Transverse colon (tissue), 4 donors: Measurements from ENCODE around the gene EYA3. TPM values are rescaled to one million over a fixed set of nuclear protein-coding genes. Genes with fewer than 3 reads are reported as not detected.

ENCODE experiments used
- DNase-seq: peaks from one replicate; pipeline ENCODE4 v3.0.0-alpha.2; 2019
- H3K27ac ChIP-seq, 4 donors: fragments of 200-600 bp; sonication (generic); 2 replicates each; pipeline ENCODE4 v1.5.1; 2016 to 2018; ENCODE audit warnings: inconsistent platforms in 4 of 4
- H3K27me3 ChIP-seq: fragments of 200-600 bp; sonication (generic); 2 replicates; pipeline ENCODE4 v1.5.1; 2017; ENCODE audit warnings: inconsistent platforms
- H3K36me3 ChIP-seq, 4 donors: fragments of 200-600 bp; sonication (generic); 2 replicates each; pipeline ENCODE4 v1.5.1; 2017 to 2019; ENCODE audit warnings: inconsistent platforms in 4 of 4
- H3K4me1 ChIP-seq, 4 donors: fragments of 200-600 bp; sonication (generic); 2 replicates each; pipeline ENCODE4 v1.5.1; 2017 to 2020; ENCODE audit warnings: inconsistent platforms in 4 of 4
- H3K4me3 ChIP-seq, 4 donors: fragments of 200-600 bp; sonication (generic); 1 replicate in 1 of 4; 2 replicates in 3 of 4; pipeline versions ENCODE4 v1.5.1 to v1.6.1; 2017 to 2019; ENCODE audit warnings: inconsistent platforms in 4 of 4
- H3K9me3 ChIP-seq, 2 donors: fragments of 200-600 bp; sonication (generic); 2 replicates each; pipeline ENCODE4 v1.5.1; 2017 to 2019; ENCODE audit warnings: inconsistent platforms in 2 of 2
- CTCF ChIP-seq, 5 experiments: fragments of 200-600 bp in 3 of 5; fragments of 450-650 bp in 2 of 5; sonication (generic) in 3 of 5; IDR thresholded peaks; 1 replicate in 2 of 5; 2 replicates in 3 of 5; pipeline ENCODE4 v1.5.1; 2016 to 2017; ENCODE audit warnings: antibody characterized with exemption in 5 of 5, inconsistent platforms in 3 of 5, mild to moderate bottlenecking in 2 of 5, moderate library complexity in 1 of 5
- EP300 ChIP-seq: sonication (generic); formaldehyde crosslinking; IDR thresholded peaks from one replicate; pipeline ENCODE4 v1.6.1; 2017; ENCODE audit warnings: antibody characterized with exemption, low read depth
- POLR2A ChIP-seq: fragments of 450-650 bp; IDR thresholded peaks from one replicate; pipeline ENCODE4 v1.6.1; 2016; ENCODE audit warnings: antibody characterized with exemption, mild to moderate bottlenecking, moderate library complexity
- POLR2AphosphoS5 ChIP-seq, 3 donors: sonication (generic); formaldehyde crosslinking; IDR thresholded peaks; one replicate each; pipeline ENCODE4 v1.6.1; 2016; ENCODE audit warnings: antibody characterized with exemption in 3 of 3
- WGBS, 2 donors: methylation state at CpG; one replicate each; pipeline ENCODE4 v1.1.5; 2018; ENCODE audit warnings: low coverage in 1 of 2; 5-methylcytosine and 5-hydroxymethylcytosine counted together
- in situ Hi-C, 4 donors: fragments of 200-750 bp; cut with MboI; loops; one replicate each; pipeline versions ENCODE4 v1.15.0 to v1.15.1; 2017; ENCODE audit warnings: low sequenced_read_pairs in 3 of 4, low pct_ligation_motif_present in 1 of 4, low pct_unique_long_range_greater_than_20kb in 1 of 4
- intact Hi-C: fragments of 100-400 bp; cut with DNase I; formaldehyde crosslinking; loops from one replicate; pipeline ENCODE4 v1.15.1; 2023; ENCODE audit warnings: low total_unique reads
- total RNA-seq, 4 donors: library from RNA; depleted of rRNA; stranded (reverse); fragments of >200 nt; gene quantifications; one replicate each; pipeline ENCODE4 v1.1.0, GENCODE V29; 2016

EYA3 gene
- total RNA-seq, 4 donors from 2014 or later: 14.6 to 50.2 (median 18.5) TPM

GRCh38 chr1:27949027-27949426, 139.4 kb downstream of the EYA3 start:
- H3K9me3 ChIP-seq: no peaks in the 10 kb centered on the region
- 92% methylated on average over 8 of the region's 8 CpGs; no CpG with 5 or more reads in 1 of the 2 donors for WGBS, 2 donors
- no peak for DNase-seq

DNA sequence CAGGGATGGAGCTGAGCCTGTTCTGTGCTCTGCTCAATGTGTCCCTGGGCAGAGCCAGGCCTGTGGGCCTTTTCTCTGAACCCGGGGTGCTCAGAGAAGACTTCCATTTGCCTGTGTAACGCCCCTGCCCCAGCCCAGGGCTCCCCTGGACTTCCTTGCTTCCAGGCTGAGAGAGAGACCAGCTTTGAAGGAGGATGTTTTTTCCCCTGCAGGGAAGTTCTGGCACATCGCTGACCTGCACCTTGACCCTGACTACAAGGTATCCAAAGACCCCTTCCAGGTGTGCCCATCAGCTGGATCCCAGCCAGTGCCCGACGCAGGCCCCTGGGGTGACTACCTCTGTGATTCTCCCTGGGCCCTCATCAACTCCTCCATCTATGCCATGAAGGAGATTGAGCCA, 143.4 kb downstream of the EYA3 start:
- no peak for TF ChIP-seq POLR2AphosphoS5 (IDR thresholded peaks at IDR 0.05)
- no peak for TF ChIP-seq CTCF (IDR thresholded peaks at IDR 0.05)
- TF ChIP-seq EP300: no peak
- no peak for TF ChIP-seq POLR2A
- 88% methylated on average over 5 of the region's 5 CpGs; no CpG with 5 or more reads in 1 of the 2 donors for WGBS, 2 donors
- Histone ChIP-seq H3K27me3 (no peaks in the 10 kb centered on the region), H3K36me3 (no peaks in the 10 kb centered on the region), H3K4me1 (no peaks in the 10 kb centered on the region), H3K27ac (no peak overlapping the region), H3K4me3 (no peak overlapping the region), H3K9me3 (no peaks in the 10 kb centered on the region)
- intact Hi-C loops: no loop called here
- no peak for DNase-seq
- in situ Hi-C loops: no loop called here

More at GRCh38 chr1:27949027-27949426, 139.4 kb downstream of the EYA3 start:
- no peak for TF ChIP-seq POLR2A
- no peak for TF ChIP-seq CTCF (IDR thresholded peaks at IDR 0.05)
- TF ChIP-seq EP300: no peak
- TF ChIP-seq POLR2AphosphoS5 (IDR thresholded peaks at IDR 0.05): no peak
- in situ Hi-C loops: no loop called here
- Histone ChIP-seq H3K27me3 (no peaks in the 10 kb centered on the region), H3K36me3 (no peaks in the 10 kb centered on the region), H3K4me3 (no peak overlapping the region), H3K27ac (no peak overlapping the region), H3K4me1 (peaks cover 4 to 17% (median 8%) of the 10 kb centered on the region in 4 donors)
- intact Hi-C loops: no loop called here

DNA sequence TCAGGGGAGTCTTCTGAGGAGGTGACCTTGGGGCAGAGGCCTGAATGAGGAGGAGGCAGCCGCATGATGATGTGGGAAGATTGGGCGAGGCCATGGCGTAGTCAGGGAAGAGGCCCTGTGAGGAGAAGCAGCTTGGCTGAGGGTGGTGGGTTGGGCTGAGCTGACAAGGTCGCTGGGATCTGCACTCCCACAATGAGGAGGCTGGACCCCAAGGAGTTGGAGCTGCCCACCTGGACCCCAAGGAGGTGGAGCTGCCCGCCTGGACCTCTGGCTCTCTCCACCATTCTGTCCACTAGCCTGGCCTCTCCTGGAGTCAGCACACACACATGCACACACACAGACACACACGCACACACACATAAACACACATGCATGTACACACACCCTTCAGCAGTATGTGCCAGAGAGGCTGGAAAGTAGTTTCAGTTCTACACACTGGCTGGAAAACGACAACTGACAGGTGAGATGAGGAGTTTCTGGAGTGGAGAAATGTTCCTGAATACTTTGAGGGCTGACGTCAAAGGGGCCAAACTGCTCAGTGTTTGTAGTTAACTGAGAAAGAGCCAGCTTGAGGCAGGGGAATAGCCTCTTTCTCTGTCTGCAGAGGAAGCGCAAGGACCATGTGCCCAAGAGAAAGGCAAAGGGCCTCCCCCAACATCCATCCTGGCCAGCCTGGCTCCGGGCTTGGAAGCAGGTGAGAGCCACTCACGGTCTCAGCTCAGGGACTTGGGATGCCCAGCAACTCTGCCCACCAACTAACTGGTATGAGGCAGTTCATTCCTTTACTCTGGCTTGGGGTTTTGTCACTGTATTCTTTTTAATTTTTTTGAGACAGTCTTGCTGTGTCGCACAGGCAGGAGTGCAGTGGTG, 146.5 kb downstream of the EYA3 start:
- H3K27me3 ChIP-seq: no peaks in the 10 kb centered on the region
- no peak for DNase-seq
- peaks cover 0 to 8% (median 0%) of the 10 kb centered on the region in 4 donors for H3K4me1 ChIP-seq
- intact Hi-C loops (no loop called here), in situ Hi-C loops (no loop called here)
- H3K36me3 ChIP-seq: no peaks in the 10 kb centered on the region
- no peaks in the 10 kb centered on the region for H3K9me3 ChIP-seq
- WGBS, 2 donors: 89 to 90% methylated on average over 2 to 12 of the region's 12 CpGs
- no peak for TF ChIP-seq POLR2A
- no peak for TF ChIP-seq EP300
- no peak for TF ChIP-seq CTCF (IDR thresholded peaks at IDR 0.05)
- no peak for TF ChIP-seq POLR2AphosphoS5 (IDR thresholded peaks at IDR 0.05)
- no peak overlapping the region for H3K27ac ChIP-seq
- no peak overlapping the region for H3K4me3 ChIP-seq

DNA sequence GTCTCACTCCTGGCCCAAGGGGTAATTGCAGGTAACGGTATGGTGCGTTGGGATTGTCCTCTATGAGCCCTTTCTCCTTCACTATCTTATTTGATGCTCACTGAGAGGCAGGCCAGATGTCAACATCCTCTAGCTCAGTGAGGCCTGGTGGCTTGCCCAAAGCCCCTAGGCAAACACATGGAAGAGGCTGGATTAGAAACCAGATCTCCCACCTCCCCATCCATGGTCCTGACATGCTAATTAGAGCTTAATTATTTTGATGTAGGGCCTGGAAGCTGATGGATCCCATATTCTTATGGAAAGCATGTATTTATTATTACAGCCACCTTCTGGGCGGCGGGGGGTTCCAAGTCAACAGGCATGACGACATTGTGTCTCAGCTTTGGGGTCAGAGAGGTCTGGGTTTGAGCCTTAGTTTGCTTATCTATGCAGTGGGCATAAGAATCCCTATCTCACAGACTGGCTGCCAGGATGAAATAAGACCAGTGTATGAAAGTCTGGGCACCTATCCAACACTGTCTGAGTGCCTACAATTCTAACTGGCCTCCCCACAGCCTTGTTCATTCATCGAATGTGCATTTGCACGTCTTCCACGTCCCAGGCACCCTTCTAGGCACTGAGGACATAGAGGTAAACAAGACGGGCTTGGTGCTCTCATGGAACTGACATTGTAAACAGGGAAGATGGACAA, 147.4 kb downstream of the EYA3 start:
- H3K4me3 ChIP-seq: no peak overlapping the region
- H3K4me1 ChIP-seq: peaks cover 0 to 12% (median 0%) of the 10 kb centered on the region in 4 donors
- in situ Hi-C loops: no loop called here
- no peaks in the 10 kb centered on the region for H3K9me3 ChIP-seq
- intact Hi-C loops: no loop called here
- WGBS, 2 donors: 76 to 88% methylated on average over 6 to 9 of the region's 9 CpGs
- no peaks in the 10 kb centered on the region for H3K36me3 ChIP-seq
- peaks cover 2% of the 10 kb centered on the region for H3K27me3 ChIP-seq
- TF ChIP-seq CTCF (IDR thresholded peaks at IDR 0.05): no peak
- TF ChIP-seq POLR2A: no peak
- no peak for TF ChIP-seq POLR2AphosphoS5 (IDR thresholded peaks at IDR 0.05)
- no peak for TF ChIP-seq EP300
- DNase-seq: no peak
- H3K27ac ChIP-seq: no peak overlapping the region
